GM19023 (cell line): ENCODE results near the gene LAMP5.

Experiments used
- ATAC-seq: cut with Tn5 transposase; IDR thresholded peaks from one replicate; pipeline ENCODE4 v1.9.1; 2021; ENCODE audit warnings: mild to moderate bottlenecking, moderate library complexity; ENCODE audit not compliant: unreplicated experiment

Gene LAMP5, protein sequence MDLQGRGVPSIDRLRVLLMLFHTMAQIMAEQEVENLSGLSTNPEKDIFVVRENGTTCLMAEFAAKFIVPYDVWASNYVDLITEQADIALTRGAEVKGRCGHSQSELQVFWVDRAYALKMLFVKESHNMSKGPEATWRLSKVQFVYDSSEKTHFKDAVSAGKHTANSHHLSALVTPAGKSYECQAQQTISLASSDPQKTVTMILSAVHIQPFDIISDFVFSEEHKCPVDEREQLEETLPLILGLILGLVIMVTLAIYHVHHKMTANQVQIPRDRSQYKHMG

DNA sequence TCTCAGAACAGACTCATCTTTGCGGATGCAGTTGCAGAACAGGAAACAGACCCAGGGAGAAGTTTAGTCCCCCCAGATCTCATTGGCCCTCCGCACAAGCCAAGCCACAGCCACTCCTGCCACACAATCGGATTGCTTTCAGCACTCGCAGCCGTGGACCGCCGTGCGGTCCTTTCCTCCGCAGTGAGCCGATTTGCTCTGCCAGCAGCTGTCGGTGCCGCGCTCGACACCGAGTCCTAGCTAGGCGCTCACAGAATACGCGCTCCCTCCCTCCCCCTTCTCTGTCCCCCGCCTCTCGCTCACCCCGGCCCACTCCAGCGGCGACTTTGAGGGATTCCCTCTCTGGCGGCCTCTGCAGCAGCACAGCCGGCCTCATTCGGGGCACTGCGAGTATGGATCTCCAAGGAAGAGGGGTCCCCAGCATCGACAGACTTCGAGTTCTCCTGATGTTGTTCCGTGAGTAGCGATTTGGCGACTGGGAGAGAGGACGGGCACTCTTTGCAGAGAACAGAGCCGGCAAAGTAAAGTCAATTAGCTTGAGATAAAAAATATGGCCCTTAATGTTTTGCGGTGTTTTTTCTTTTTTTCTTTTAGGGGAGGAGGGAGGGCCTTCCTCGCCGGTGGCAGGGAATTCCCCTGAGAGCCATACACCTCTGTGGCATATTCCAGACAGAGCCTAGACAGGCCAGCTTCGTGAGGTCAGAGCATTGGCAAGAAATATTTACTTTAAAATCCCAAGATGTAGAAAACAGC, at the start of gene LAMP5:
Gene LAMP5 (plus strand): TSS at position 130 of the 753 bp plus-strand sequence. CDS start 263 bp downstream, at position 393.
- ATAC-seq, result no peak

DNA sequence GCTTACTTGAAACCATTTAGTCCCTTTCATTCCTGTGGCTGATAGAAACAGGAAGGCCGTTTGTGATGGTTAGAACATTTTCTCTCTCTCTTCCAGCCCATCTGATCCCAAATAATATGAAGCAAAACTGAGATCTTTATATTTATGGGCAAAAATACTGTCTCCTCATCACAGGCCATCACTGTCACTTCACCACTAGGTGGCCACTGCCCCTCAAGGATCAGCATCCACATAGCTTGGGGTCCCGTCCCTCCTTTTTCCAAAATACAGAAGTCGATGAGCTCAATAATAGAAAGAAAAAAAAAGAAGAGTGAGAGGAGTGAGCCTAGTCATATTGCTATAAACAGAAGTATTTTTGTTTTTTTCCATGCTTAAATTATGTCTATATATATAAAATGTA, 46.4 kb upstream of the LAMP5 start:
- no peak for ATAC-seq

DNA sequence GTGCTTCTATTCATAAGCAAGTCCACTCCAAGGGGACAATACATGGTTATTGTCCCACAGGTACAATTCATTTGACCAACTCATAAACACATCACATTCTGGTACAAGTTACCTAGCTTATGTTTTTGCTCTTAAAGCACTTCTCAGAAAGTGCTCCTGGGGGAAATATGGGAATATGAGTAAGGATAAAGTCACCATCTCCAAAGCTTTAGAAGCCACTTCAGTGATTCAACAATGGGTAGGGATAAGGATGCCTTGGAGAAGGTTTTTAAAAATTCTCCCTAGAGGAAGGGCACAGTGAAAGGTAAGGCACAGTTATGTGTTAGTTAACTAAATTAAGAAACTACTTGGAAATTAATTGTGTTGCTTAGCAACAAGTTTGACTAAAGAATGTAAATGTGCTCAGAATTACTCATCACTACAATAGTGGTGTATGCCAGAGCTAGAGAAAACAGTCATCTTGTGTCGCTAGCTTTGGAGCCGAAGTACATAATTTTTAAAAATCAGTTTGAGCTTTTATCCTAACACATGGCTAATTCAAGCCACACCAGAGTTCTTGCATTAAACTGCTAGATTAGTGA, 39.5 kb upstream of the LAMP5 start:
- ATAC-seq, result no peak

DNA sequence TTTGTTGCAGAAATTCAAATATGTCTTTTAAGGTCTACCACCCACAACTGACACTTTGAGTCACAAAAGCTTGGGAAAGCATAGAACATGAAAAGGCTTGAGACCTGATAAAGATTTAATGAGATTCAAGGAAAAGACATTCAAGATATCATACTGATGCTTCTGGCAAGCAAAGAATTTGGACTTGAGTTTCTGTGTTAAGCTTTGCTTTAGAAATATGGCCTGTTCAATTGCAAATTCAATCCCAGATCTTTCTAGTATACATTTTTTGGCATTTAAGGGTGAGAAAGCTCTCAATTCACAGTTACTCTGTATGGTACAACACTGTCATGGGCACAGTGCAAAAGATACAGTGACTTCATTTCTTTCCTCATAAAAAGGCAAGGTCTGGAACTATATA, 38.9 kb upstream of the LAMP5 start:
- no peak for ATAC-seq

DNA sequence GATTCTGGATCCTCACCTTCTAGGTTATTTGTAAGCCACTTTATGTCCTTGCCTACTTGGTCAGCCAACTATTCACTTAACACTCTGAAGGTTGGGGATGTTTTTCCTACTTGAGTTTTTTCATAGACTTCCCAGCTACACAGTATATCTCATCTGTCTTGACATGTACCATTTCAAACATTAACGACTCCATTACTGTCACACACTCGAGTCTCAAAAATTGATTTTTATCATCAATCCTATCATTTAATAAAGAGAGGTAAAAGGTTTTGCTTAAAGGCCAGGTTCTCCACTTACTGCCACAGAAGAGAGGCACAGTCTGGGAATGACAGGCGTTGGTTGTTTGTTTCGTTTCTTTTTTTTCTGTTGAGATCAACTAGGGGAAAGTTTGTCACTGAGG, 38.2 kb upstream of the LAMP5 start:
- no peak for ATAC-seq

DNA sequence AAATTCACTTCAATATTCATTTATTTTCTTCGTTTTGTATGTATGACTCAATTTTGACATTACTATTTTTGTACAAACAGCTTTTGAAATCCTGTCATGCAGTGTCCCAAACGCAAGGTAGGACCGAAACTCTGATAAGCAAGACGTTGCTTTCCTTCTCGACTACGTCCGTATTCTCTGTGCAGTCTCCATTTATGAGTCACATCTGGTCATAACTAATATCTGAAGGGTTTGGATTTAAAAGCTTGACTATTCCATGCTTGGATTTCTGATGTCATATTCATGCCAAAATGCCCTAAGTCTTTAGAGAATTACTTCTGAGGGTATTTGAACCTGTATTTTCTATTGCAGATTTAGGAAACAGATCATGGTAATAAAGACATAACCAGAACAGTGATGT, 37.8 kb upstream of the LAMP5 start:
- ATAC-seq, result no peak

DNA sequence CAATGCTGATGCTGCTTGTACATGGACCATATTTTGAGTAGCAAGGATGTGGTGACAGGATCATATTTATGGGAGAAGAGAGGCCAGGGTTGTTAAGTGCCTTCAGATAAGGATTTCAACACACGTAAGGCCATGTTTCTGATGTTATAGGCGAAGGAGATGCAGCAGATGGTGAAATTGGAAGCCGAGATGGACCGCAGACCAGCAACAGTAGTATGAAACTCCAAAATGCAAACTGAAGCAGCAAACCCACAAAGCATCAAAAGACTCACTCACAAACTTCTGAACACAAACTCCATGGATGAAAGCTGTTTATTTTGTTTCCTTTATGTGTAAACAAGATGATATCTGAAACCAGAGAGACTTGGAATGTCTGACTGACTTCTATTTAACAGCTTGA, 35.6 kb upstream of the LAMP5 start:
- ATAC-seq, result no peak

DNA sequence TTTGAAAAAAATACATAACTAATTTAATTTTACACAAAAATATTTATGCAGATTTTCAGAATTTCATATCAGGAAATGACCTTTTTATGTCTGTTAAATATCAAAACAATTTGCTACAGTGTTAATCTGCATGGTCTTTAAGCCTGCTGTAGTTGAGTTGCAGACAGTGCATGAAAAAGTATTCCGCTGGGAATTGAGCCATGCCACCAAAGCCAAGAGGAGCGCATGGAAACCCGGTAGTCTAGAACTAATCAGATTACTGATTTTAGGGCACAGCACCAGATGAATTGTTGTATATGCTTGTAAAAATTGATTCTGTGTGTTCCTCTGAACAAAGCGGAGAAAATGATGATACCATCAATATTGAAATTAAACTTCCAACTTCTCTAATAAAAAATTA, 34.3 kb upstream of the LAMP5 start:
- ATAC-seq, result no peak

DNA sequence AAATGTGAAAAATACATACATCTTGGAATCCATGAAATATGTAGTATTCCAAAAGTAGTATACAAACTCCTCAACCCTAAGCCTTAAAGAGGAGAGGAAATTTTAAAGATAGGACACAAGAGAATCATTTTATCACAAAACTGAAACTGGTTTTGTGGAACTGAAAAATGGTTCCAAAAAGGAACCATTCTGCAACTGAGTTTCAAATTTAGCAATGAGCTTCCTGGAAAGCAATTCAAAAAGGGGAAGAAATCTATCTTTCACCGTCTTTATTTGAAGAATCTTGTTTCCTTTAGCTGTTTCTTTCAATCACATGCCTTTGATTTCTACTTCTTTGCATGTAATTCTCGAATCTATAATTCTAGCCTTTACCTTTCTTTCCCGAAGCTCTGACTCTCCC, 32.2 kb upstream of the LAMP5 start:
- ATAC-seq, result no peak

DNA sequence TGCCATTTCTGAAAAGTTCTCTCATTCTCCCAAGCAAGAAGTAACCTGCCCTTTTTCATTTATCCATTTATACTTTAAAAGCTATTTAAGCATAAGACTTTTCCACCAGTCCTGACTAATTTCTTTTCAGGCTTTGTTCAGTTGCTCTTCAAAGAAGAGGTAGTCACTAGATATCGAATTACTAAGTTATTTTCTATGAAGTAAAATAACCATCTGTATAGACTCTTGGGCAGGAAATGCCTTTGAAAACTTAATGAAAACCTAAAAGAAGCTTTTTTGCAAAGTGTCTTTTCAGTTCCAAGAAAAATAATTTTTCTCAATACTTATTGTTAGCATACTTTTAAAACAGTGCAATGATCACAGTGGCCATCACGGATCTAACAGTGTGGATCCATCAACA, 31.3 kb upstream of the LAMP5 start:
- ATAC-seq, result no peak

DNA sequence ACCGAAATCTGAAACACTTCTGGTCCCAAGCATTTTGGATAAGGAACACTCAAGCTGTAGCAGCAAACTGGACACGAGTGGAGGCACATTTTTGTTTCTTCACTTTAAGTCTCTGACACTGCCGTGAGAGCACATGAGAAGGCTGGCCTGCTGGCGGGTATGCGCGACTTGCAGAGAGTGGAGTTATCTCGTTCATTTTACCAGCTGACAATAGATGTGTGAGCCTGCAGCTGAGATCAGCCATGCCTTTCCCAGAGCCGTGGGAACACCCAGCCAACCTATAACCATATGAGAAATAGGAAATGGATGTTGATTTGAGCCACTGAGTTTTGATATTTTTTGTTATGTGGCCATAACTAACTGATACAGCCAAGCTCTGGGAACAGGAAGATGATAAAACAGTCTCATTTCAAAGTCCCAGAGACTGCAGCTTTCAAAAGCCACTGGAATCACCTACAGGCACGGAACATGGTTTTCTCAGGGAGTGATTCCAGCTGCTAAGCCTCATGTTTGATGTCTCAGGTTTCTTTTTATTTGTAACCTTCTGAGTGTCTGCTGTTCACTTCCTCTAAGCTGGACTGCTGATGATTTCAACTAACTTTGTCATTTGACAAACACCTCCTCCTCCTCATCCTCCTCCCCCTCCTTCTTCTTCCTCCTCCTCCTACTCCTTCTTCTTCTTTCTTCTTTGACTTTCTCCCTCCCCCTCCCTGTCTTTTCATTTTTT, 28.6 kb upstream of the LAMP5 start:
- ATAC-seq, result no peak

DNA sequence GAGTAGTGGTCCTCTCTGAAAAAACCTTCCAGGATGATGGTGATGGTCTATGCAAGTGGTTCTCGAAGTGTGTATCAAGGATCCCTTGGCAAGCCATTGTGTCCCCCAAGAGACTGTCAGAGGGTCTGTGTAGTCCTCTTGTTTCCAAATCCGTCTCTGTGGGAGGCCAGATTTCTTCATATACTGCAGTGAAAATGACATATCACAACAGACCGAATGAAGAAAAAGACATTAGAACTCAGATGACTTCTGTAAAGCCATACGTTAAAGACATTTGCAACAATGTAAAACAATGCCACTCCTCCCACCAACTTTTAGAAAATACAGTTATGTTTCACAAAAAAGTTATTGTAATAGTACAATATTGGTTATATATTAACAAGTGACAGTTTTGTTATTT, 27.2 kb upstream of the LAMP5 start:
- no peak for ATAC-seq

DNA sequence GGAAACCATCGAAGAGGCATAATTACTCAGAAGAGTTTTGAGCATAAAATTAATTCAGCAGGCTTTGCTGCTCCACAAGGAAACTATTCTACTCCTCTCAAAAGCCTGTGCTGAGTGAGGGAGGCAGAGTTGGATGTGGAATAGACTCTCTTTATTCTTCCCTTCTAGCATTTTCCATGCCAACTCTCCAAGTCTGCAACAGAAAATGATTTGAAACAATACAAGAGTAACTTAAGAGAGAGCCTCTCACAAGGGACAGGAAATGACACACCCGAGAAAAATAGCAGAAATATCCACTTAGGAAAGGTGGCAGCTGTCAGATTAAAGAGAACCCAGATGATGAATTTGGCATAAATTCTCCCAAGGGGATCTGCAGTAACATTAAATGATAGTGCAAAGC, 26.3 kb upstream of the LAMP5 start:
- ATAC-seq, result no peak

DNA sequence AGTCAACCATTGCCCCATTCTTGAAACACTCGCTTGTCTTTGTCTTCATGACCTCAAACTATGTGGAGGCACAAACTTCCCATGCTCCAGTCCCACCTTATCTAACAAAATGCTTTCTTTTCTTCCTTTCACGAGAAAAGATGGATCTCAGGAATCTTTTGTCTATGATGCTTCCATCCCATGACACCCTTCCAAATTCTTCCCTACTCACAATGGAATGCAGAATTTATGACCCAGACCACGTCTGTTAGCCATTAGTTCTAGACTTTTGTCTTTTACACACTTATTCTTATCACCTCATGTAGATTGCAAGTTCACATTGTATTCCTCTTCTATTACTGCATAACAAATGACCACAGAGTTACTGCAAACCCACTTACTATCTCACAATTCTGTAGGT, 24.2 kb upstream of the LAMP5 start:
- ATAC-seq, result no peak

DNA sequence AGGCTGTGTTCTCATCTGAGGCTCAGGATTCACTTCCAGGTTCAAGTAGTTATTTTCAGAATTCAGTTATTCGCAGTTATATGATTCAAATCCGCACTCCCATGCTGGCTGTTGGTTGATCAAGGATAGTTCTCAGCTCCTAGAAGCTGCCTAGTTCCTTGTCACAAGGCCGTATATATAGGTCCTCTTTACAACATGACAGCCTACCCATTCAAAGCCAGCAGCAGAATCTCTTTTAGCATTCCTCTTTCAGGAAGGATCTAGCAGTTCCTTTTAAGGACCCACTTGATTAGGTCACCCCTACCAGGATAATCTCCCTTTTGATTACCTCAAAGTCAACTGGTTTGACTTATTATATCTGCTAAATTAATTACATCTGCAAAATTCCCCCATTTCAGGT, 23.8 kb upstream of the LAMP5 start:
- ATAC-seq, result no peak

DNA sequence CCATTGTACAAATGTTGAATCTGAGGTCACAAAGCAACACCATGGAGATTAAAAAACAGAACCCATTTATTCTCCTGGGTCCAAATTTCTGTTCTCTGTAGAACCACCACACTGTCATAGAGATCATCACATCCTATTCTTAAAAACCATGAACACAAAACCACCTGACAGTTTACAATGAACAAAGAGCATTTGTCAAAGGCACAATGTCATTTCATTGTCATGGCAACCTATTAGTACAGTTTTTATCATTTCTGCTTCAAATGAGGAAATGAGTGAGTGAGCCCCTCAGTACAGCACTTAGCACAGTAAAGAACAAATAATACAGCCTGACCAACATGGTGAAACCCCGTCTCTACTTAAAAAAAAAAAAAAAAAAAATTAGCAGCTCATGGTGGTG, 23.1 kb upstream of the LAMP5 start:
- ATAC-seq, result no peak

DNA sequence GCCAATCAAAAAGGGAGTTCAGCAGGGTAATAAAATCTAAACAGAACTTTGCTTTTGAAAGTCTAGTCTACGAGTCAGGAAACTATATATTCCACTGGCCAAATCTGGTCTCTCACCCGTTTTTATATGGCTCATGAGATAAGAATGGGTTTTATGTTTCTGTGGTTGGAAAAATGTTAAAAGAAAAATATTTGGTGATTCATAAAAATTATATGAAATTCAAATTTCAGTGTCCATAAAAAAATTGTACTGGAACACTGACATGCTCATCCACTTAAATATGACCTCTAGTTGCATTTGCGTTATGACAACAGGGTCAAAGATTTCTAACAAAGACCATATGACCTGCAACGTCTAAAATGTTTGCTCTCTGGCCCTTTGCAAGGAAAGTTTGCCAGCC, 22.3 kb upstream of the LAMP5 start:
- ATAC-seq, result no peak

DNA sequence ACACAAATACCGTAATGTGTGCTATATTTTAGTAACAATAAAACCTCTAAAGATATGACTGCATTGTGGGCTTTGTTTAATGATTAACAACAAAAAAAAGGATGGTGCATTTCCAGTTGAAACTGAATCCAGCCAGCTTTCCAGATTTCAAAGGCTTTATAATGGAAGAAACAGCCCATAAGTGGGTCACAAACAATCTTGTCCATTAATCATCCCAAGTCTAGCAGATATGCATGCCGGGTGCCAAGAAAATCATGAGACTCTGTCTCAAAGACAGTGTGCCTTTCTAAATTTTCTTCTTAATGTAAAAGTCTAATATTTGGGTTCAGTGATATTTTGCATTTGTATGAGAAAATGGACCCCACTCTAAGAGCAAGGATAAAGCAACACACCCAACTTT, 20.6 kb upstream of the LAMP5 start:
- ATAC-seq, result no peak

DNA sequence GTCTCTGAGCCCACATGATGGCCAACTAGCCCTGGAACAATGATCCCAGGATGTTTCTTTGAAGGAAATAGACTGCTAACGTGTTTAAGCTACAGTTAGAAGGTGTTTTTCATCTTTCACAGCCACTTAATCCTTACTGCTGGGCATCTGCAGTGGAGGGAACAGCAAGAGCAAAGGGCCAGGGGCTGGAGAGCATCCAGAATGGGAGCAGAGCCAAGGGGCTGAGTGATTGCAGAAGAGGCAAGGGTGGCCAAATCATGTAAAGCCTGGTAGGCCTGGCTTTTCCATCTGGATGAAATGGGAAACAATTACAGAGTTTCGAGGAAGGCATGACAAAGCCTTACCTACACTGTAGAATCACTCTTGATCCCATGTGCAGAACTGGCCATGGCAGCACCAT, 18.7 kb upstream of the LAMP5 start:
- ATAC-seq, result no peak

DNA sequence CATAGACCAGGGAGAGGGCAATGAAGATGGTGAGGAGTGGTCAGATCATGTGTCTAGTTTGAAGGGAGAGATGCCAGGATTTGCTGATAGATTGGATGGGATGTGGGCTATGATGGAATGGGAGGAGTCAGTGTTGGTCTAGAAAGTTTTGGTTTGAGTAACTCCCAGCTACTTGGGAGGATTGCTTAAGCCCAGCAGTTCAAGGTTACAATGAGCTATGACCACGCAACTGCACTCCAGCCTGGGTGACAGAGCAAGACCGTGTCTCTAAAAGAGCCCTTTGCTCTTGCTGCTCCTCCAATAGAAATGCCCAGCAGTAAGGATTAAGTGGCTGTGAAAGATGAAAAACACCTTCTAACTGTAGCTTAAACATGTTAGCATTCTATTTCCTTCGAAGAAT, 18.2 kb upstream of the LAMP5 start:
- ATAC-seq, result no peak

DNA sequence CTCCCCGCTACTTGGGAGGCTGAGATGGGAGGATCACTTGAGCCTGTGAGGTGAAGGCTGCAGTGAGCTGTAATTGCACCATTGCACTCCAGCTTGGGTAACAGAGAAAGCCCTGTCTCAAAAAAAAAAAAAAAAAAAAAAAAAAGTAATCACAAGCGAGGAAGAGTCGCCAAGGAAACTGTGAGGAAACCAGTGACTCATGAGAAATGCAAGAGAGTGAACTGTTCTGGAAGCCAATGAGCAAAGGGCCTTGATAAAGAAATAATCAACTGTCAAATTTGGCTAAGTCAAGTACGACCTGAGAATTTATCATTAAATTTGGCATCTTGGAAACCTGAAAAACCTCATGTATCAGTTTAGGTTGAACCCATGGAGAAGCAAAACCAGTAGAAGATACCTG, 16.1 kb upstream of the LAMP5 start:
- no peak for ATAC-seq
